Activated CD8-positive, alpha-beta memory T cell treated with anti-CD3 and anti-CD28 coated beads for 4 hours (primary cell): Measurements from ENCODE around the gene MINAR1.

Source experiments
- DNase-seq, 2 donors: peaks; one replicate each; pipeline ENCODE4 v3.0.0-alpha.2; 2020; ENCODE audit warnings: low read depth in 2 of 2

MINAR1 gene

GRCh38 chr15:79463043-79463780, 31.1 kb downstream of the MINAR1 start:
- DNase-seq, result no peak

- DNase-seq, result no peak
Measured at GRCh38 chr15:79463781-79464270, 31.7 kb downstream of the MINAR1 start.

DNA sequence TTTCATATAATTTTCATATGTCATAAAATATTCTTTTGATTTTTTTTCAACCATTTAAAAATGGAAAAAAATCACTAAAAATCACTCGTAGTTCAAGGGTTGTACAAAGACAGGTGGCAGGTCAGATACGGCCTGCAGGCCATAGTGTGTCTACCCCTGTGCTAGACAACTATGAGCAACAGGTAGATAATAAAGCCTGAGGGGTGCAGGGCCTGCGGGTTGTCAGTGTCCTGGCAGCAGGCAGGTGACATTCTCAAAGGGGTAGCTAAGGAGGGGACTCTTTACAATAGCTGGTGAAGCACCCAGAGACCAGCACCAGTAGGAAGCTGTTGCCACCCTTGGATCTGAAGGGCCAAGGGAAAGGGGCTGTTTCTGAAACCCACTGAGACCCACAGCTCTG, 34.4 kb downstream of the MINAR1 start:
- no peak for DNase-seq

GRCh38 chr15:79467865-79468586, 35.9 kb downstream of the MINAR1 start:
- DNase-seq, result no peak

DNA sequence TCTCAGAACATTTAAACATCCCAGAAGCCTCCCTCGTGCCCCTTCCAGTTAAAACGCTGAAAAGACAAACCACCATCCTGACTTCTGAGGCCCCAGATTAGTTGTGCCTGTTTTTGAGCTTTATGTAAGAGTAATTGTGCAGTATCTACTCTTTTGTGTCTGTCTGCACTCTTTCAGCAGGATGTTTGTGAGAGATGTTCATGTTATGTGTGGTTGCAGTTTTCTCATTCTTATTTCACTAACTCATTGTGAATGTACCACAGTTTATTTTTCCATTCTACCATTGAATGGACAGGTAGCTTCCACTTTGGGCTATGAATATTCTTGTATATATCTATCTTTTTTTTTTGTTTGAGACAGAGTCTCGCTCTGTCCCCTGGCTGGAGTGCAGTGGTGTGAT, 40.3 kb downstream of the MINAR1 start:
- DNase-seq, result no peak

- no peak for DNase-seq
Measured at GRCh38 chr15:79474252-79474651, 42.1 kb downstream of the MINAR1 start.

GRCh38 chr15:79475306-79475705, 43.2 kb downstream of the MINAR1 start:
- no peak for DNase-seq

DNA sequence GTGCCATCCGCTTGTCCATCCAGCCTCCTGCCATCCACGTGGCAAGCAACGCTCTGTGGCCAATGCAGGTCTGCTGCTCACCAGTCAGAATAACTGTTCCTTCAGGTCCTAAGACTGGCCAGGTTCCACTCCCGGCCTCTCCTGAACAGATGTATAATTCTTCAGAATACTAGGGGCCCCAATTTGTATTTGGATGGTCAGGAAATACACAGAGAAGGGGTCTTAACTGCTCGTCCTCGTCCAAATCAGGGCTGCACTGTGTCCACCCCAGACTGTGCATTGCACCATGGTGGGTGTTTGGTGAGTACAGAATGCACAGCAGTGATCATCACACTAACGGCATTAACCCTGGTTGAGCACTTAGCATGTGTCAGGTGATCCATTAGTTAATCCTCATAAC, 46.0 kb downstream of the MINAR1 start:
- DNase-seq, result no peak

DNA sequence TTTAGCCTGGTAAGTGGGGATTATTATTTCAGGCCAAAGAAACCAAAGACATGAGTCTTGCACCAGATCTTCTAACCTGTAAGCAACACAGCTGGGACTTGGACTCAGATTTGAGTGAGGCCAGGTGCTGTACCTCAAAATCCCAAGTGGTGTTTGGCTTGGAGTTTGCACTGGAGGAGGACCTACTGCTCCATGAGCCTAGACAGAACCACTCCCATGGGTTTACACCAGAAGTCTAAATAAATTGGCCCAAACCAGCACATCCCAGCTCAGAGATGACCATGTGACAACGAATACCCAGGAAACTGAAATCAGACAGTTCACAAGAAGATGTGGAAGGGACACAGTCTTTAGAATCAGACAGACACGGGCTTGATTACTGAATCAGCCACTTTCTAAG, 47.5 kb downstream of the MINAR1 start:
- no peak for DNase-seq

GRCh38 chr15:79481793-79482192, 49.7 kb downstream of the MINAR1 start:
- DNase-seq, result no peak
